GM12878 (cell line): ENCODE results near the gene SH2D3A. TPM values are rescaled to one million over a fixed set of nuclear protein-coding genes. Genes with fewer than 3 reads are reported as not detected.
A peak's percentile ranks its signal among the peaks of the same experiment; 100 is the strongest.

Experiments
- ATAC-seq: fragments of 200-7000 bp; cut with Tn5 transposase; 3 replicates; pipeline ENCODE4 v1.9.1; 2020; ENCODE audit warnings: mild to moderate bottlenecking, moderate library complexity
- BruUV-seq: library from RNA; stranded (reverse); fragments of 400-500 nt; replicated peaks from 2 replicates; lab custom pipeline; 2021; lab: Mats Ljungman, UMichigan
- CTCF ChIA-PET: fragments of 300-600 bp; sonication (Branson Sonifier 250); formaldehyde crosslinking; extraction: SDS; loops from one replicate; lab custom pipeline; 2021; ENCODE audit warnings: inconsistent platforms; lab: Yijun Ruan, JAX
- POLR2A ChIA-PET: fragments of 350-600 bp; formaldehyde crosslinking; extraction: SDS; loops from one replicate; lab custom pipeline; 2021; ENCODE audit warnings: inconsistent platforms; lab: Charles Lee
- RAD21 ChIA-PET: fragments of 300-600 bp; sonication (Branson Sonifier 250); formaldehyde crosslinking; loops from one replicate; lab custom pipeline; 2023; ENCODE audit warnings: antibody characterized with exemption; ENCODE audit not compliant: unreplicated experiment; lab: Charles Lee
- SMC1A ChIA-PET: fragments of 300-600 bp; sonication (Branson Sonifier 250); formaldehyde crosslinking; loops from one replicate; lab custom pipeline; 2023; ENCODE audit not compliant: unreplicated experiment, uncharacterized antibody; lab: Charles Lee
- DNase-seq: peaks from one replicate; pipeline ENCODE4 v3.0.0-alpha.2; 2011; ENCODE audit warnings: low read depth, low spot score
- FAIRE-seq: peaks from 3 replicates; lab custom pipeline; 2011; peaks lifted over from hg19 to GRCh38; lab: Jason Lieb, UNC
- H2AFZ ChIP-seq: 2 replicates; pipeline ENCODE4 v1.6.0; 2011; ENCODE audit warnings: low read depth, low read length, control low read depth; ENCODE audit not compliant: control insufficient read depth
- H3K27ac ChIP-seq: 2 replicates; pipeline ENCODE4 v1.5.1; 2011; ENCODE audit warnings: control low read depth; ENCODE audit not compliant: control insufficient read depth, insufficient read depth
- H3K27me3 ChIP-seq, 2 experiments: replicated peaks in 1 of 2; 2 replicates each; pipeline versions ENCODE4 v1.6.0 to v1.6.1; 2011; ENCODE audit warnings: low read length in 1 of 2; ENCODE audit not compliant: control insufficient read depth in 2 of 2, insufficient read depth in 2 of 2
- H3K36me3 ChIP-seq, 2 experiments: 2 replicates each; pipeline ENCODE4 v1.5.1; 2011; ENCODE audit warnings: low read length in 1 of 2; ENCODE audit not compliant: control insufficient read depth in 2 of 2, insufficient read depth in 2 of 2
- H3K4me1 ChIP-seq: 2 replicates; pipeline ENCODE4 v1.6.1; 2011; ENCODE audit warnings: mild to moderate bottlenecking, low read length, moderate library complexity, mixed read lengths; ENCODE audit not compliant: control insufficient read depth, insufficient read depth
- H3K4me2 ChIP-seq: 2 replicates; pipeline ENCODE4 v1.6.0; 2011; ENCODE audit warnings: control low read depth; ENCODE audit not compliant: control insufficient read depth, insufficient read depth
- H3K4me3 ChIP-seq: fragments of 200-600 bp; sonication (generic); 2 replicates; pipeline ENCODE4 v1.5.1; 2016
- H3K79me2 ChIP-seq: 2 replicates; pipeline ENCODE4 v1.6.0; 2011; ENCODE audit warnings: low read length; ENCODE audit not compliant: control insufficient read depth, insufficient read depth
- H3K9ac ChIP-seq: 2 replicates; pipeline ENCODE4 v1.8.0; 2011; ENCODE audit warnings: low read length, control low read depth, mixed read lengths; ENCODE audit not compliant: control insufficient read depth, insufficient read depth
- H3K9me3 ChIP-seq: replicated peaks from 3 replicates; pipeline ENCODE4 v1.5.1; 2011; ENCODE audit warnings: mild to moderate bottlenecking, low read length; ENCODE audit not compliant: control insufficient read depth, insufficient read depth
- H4K20me1 ChIP-seq: 2 replicates; pipeline ENCODE4 v1.6.0; 2011; ENCODE audit not compliant: control insufficient read depth, insufficient read depth
- BACH1 ChIP-seq: fragments of 450-650 bp; IDR thresholded peaks from 2 replicates; pipeline ENCODE4 v1.6.1; 2017; ENCODE audit warnings: mild to moderate bottlenecking, borderline replicate concordance
- CHD1 ChIP-seq: IDR thresholded peaks from 2 replicates; pipeline ENCODE4 v1.6.1; 2012; ENCODE audit warnings: low read depth, low read length, improper control_type of control experiment
- EGR1 ChIP-seq, 2 experiments: IDR thresholded peaks; 1 replicate in 1 of 2; 2 replicates in 1 of 2; pipeline ENCODE4 v1.6.1; 2011 to 2012; ENCODE audit warnings: low read depth in 2 of 2, low read length in 2 of 2, borderline replicate concordance in 1 of 2, mild to moderate bottlenecking in 1 of 2, moderate library complexity in 1 of 2
- FOS ChIP-seq: IDR thresholded peaks from 3 replicates; pipeline ENCODE4 v1.6.1; 2011; ENCODE audit warnings: borderline replicate concordance; ENCODE audit not compliant: insufficient read length; ENCODE audit errors: extremely low read depth
- GATAD2B ChIP-seq: fragments of 450-650 bp; conservative IDR thresholded peaks from 2 replicates; pipeline ENCODE4 v1.6.1; 2017; ENCODE audit warnings: low read depth, mild to moderate bottlenecking, moderate library complexity
- HCFC1 ChIP-seq: fragments of 150-350 bp; IDR thresholded peaks from 2 replicates; pipeline ENCODE4 v1.6.1; 2014; ENCODE audit warnings: low read length
- HDAC2 ChIP-seq: fragments of 200-600 bp; sonication (generic); IDR thresholded peaks from 2 replicates; pipeline ENCODE4 v1.6.1; 2017
- POLR2AphosphoS5 ChIP-seq: IDR thresholded peaks from 2 replicates; pipeline ENCODE4 v1.6.1; 2011; ENCODE audit warnings: mild to moderate bottlenecking, low read length, inconsistent platforms
- RAD21 ChIP-seq: IDR thresholded peaks from 2 replicates; pipeline ENCODE4 v1.6.1; 2011; ENCODE audit warnings: mild to moderate bottlenecking, low read depth, low read length, moderate library complexity; ENCODE audit not compliant: insufficient read depth
- RFX5 ChIP-seq: IDR thresholded peaks from 2 replicates; pipeline ENCODE4 v1.6.1; 2011; ENCODE audit warnings: low read depth, low read length, improper control_type of control experiment
- RUNX3 ChIP-seq: IDR thresholded peaks from 2 replicates; pipeline ENCODE4 v1.6.1; 2012; ENCODE audit warnings: low read length, inconsistent platforms
- TAF1 ChIP-seq: IDR thresholded peaks from 2 replicates; pipeline ENCODE4 v1.6.1; 2011; ENCODE audit warnings: mild to moderate bottlenecking, low read depth, low read length, borderline replicate concordance
- TCF3 ChIP-seq: IDR thresholded peaks from 2 replicates; pipeline ENCODE4 v1.6.1; 2012; ENCODE audit warnings: low read depth, mild to moderate bottlenecking, low read length, borderline replicate concordance; ENCODE audit not compliant: insufficient read depth
- YY1 ChIP-seq: IDR thresholded peaks from 2 replicates; pipeline ENCODE4 v1.6.1; 2011; ENCODE audit warnings: low read depth, mild to moderate bottlenecking, low read length
- ZNF274 ChIP-seq: IDR thresholded peaks from one replicate; pipeline ENCODE4 v1.8.0; 2011; ENCODE audit not compliant: insufficient read length, insufficient read depth
- WGBS: methylation state at CpG from one replicate; pipeline ENCODE4 v1.1.6; 2016; ENCODE audit warnings: low lambda C conversion rate; ENCODE audit not compliant: insufficient replicate concordance, insufficient coverage; ENCODE audit errors: missing lambda C conversion rate; 5-methylcytosine and 5-hydroxymethylcytosine counted together
- in situ Hi-C: fragments of 300-500 bp; cut with MboI; formaldehyde crosslinking; loops from 9 replicates; pipeline ENCODE4 v1.14.3; 2018; ENCODE audit warnings: mixed read lengths
- intact Hi-C: fragments of 100-400 bp; cut with micrococcal nuclease; formaldehyde crosslinking; loops from one replicate; pipeline ENCODE4 v1.14.2; 2022; ENCODE audit not compliant: unreplicated experiment
- polyA plus RNA-seq, 11 experiments: library from polyadenylated mRNA; depleted of rRNA in 4 of 11; unstranded in 6 of 11; stranded (reverse) in 5 of 11; fragments of >200 nt; fragmentation: Nextera tagmentation in 4 of 11; fragmentation: Illumina TruSeq in 1 of 11; extraction: Ambion mirVana in 4 of 11; extraction: Trizol in 1 of 11; gene quantifications; 1 replicate in 1 of 11; 2 replicates in 10 of 11; pipeline versions ENCODE4 v1.2.1 to v1.2.3, GENCODE V29; 2011 to 2016; ENCODE audit warnings: inconsistent platforms in 2 of 11, missing spikeins in 2 of 11, low read depth in 1 of 11
- total RNA-seq, 4 experiments: library from RNA; depleted of rRNA in 3 of 4; stranded (reverse); fragments of >200 nt in 3 of 4; fragmentation: Illumina TruSeq in 1 of 4; extraction: Trizol in 1 of 4; gene quantifications; 2 replicates each; pipeline versions ENCODE4 v1.2.1 to v1.2.3, GENCODE V29; 2013 to 2021
- TF ChIP-seq, protein P1 (sequence below), 3 experiments: IDR thresholded peaks in 2 of 3; conservative IDR thresholded peaks in 1 of 3; 2 replicates each; pipeline ENCODE4 v1.5.1; 2011; ENCODE audit warnings: low read depth in 3 of 3, low read length in 3 of 3, mild to moderate bottlenecking in 3 of 3, control low read depth in 2 of 3, moderate library complexity in 2 of 3, inconsistent platforms in 1 of 3, mixed read lengths in 1 of 3; ENCODE audit not compliant: control insufficient read depth in 2 of 3, insufficient read depth in 1 of 3; ENCODE audit errors: extremely low read depth in 1 of 3
- TF ChIP-seq, protein P2 (sequence below): fragments of 450-650 bp; formaldehyde crosslinking; IDR thresholded peaks from 2 replicates; pipeline ENCODE4 v1.4.0; 2020; ENCODE audit warnings: mild to moderate bottlenecking, moderate library complexity

Gene SH2D3A
- total and polyA plus RNA-seq, 10 of the 15 experiments (the other 5 are each of a cell fraction or from before 2014, with no cell fraction given) = 0.77 to 24.4 (median 9.5) TPM

DNA sequence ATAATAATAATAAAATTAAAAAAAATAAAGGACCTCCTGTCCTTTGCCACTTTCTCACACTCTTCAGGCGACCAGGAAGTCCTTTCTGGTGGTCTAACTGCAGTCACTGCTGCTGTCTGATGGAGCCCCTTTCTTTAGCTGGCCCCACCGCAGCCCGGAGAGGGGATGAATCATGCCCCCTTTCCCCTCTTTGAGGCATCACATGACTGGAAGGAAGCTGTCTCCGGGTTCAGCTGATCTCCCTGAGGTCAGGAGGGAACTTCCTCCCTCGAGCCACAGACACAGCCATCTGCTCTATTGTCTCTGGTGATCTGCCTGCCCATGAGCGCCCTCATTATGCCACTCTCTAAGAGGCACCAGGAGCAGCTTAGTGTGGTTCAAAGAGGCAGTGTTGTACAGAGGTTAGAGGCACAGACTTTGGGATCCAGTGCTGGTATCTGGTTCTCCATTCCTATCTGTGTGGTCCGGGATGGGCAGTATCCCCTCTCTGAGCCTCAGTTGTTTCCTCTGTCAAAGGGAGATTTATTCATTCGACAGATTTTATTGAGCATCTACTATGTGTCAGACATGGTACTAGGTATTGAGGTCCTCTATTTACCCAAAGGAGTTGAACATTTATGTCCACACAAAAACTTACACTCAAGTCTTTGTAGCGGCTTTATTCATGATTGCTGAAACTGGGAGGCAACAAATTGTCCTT, 35.3 kb upstream of the SH2D3A start:
- no peaks in the 10 kb centered on the region for H3K27me3 ChIP-seq
- H3K27ac ChIP-seq = peak overlapping the region; percentile 84
- ATAC-seq = peak; percentile 84
- 1% methylated on average over 9 of the region's 9 CpGs for WGBS
- ChIA-PET CTCF (interaction anchor here (0.8 to 6.5 kb wide), 8 partner anchors 13 to 175 kb away, joined by 3 to 47 read pairs (median 6); partner anchors contain the start of genes GPR108 and VAV1), POLR2A (interaction anchor here (0.5 to 5.8 kb wide), 10 partner anchors 11 to 378 kb away, joined by 3 to 72 read pairs (median 4); partner anchors contain the start of genes KHSRP, SH2D3A and VAV1), SMC1A (interaction anchor here (0.9 to 4.2 kb wide), 14 partner anchors 10 to 172 kb away, joined by 3 to 36 read pairs (median 7); partner anchors contain the start of genes GPR108, SH2D3A and VAV1), RAD21 (interaction anchor here (1.0 to 4.8 kb wide), 8 partner anchors 11 to 430 kb away, joined by 3 to 98 read pairs (median 6); partner anchors contain the start of genes ALKBH7, GPR108 and VAV1)
- peak overlapping the region; percentile 56; the same call in 1 of the 2 replicates for H2AFZ ChIP-seq
- in situ Hi-C loops (no loop called here), intact Hi-C loops (loop anchor here (1.0 kb wide), 2 partner anchors 30 to 60 kb away; partner anchors contain the start of gene VAV1)
- FAIRE-seq = peak; percentile 54
- peaks cover 0 to 3% of the 10 kb centered on the region in 2 experiments; a peak in 2 of 4 replicates for H3K36me3 ChIP-seq
- peaks cover 25% of the 10 kb centered on the region for H3K4me1 ChIP-seq
- H3K9ac ChIP-seq = peak overlapping the region; percentile 45
- peak; percentile 78 for DNase-seq
- H3K9me3 ChIP-seq = no peaks in the 10 kb centered on the region
- no peaks in the 10 kb centered on the region for H4K20me1 ChIP-seq
- BruUV-seq = no TSS peak
- peak overlapping the region; percentile 44 for H3K4me2 ChIP-seq
- H3K4me3 ChIP-seq = peak overlapping the region; percentile 41
- H3K79me2 ChIP-seq = peaks cover 63% of the 10 kb centered on the region
- TF ChIP-seq YY1 (peak; percentile 55; the same call in 1 of the 2 replicates), BACH1 (no peak), TAF1 (peak; percentile 49), TCF3 (0 out of 2 replicates have a peak, but pooled peaks have one; percentile 30), HCFC1 (no peak), HDAC2 (0 out of 2 replicates have a peak, but pooled peaks have one; percentile 36), FOS (no peak), EGR1 (IDR thresholded peaks at IDR 0.05; ENCODE audit: borderline replicate concordance in 1 of 2, low read depth in 2 of 2, low read length in 2 of 2) (no peak), RFX5 (no peak), RAD21 (peak; percentile 33; the same call in 1 of the 2 replicates), POLR2AphosphoS5 (peak; percentile 77), CHD1 (no peak), ZNF274 (no peak), GATAD2B (peak; percentile 55; the same call in 1 of the 2 replicates), RUNX3 (peak; percentile 80)
- TF ChIP-seq, protein P1, sequence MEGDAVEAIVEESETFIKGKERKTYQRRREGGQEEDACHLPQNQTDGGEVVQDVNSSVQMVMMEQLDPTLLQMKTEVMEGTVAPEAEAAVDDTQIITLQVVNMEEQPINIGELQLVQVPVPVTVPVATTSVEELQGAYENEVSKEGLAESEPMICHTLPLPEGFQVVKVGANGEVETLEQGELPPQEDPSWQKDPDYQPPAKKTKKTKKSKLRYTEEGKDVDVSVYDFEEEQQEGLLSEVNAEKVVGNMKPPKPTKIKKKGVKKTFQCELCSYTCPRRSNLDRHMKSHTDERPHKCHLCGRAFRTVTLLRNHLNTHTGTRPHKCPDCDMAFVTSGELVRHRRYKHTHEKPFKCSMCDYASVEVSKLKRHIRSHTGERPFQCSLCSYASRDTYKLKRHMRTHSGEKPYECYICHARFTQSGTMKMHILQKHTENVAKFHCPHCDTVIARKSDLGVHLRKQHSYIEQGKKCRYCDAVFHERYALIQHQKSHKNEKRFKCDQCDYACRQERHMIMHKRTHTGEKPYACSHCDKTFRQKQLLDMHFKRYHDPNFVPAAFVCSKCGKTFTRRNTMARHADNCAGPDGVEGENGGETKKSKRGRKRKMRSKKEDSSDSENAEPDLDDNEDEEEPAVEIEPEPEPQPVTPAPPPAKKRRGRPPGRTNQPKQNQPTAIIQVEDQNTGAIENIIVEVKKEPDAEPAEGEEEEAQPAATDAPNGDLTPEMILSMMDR (IDR thresholded peaks at IDR 0.05 in 2 of 3, conservative IDR thresholded peaks at IDR 0.05 in 1 of 3; ENCODE audit: control insufficient read depth in 2 of 3, extremely low read depth in 1 of 3, insufficient read depth in 1 of 3, low read depth in 3 of 3, low read length in 3 of 3) = peak in 1 of 3 experiments; percentile 40; a peak in 2 of 6 replicates
- TF ChIP-seq, protein P2, sequence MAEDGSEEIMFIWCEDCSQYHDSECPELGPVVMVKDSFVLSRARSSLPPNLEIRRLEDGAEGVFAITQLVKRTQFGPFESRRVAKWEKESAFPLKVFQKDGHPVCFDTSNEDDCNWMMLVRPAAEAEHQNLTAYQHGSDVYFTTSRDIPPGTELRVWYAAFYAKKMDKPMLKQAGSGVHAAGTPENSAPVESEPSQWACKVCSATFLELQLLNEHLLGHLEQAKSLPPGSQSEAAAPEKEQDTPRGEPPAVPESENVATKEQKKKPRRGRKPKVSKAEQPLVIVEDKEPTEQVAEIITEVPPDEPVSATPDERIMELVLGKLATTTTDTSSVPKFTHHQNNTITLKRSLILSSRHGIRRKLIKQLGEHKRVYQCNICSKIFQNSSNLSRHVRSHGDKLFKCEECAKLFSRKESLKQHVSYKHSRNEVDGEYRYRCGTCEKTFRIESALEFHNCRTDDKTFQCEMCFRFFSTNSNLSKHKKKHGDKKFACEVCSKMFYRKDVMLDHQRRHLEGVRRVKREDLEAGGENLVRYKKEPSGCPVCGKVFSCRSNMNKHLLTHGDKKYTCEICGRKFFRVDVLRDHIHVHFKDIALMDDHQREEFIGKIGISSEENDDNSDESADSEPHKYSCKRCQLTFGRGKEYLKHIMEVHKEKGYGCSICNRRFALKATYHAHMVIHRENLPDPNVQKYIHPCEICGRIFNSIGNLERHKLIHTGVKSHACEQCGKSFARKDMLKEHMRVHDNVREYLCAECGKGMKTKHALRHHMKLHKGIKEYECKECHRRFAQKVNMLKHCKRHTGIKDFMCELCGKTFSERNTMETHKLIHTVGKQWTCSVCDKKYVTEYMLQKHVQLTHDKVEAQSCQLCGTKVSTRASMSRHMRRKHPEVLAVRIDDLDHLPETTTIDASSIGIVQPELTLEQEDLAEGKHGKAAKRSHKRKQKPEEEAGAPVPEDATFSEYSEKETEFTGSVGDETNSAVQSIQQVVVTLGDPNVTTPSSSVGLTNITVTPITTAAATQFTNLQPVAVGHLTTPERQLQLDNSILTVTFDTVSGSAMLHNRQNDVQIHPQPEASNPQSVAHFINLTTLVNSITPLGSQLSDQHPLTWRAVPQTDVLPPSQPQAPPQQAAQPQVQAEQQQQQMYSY = no peak
